ENCODE measurements around the gene ZGLP1.

The ZGLP1 gene

GRCh38 chr19:10327793-10328192 is 18.2 kb upstream of the ZGLP1 start:
- no peak for DNase-seq (ENCODE audit: low read depth in 2 of 2)

- no peak for DNase-seq (ENCODE audit: low read depth in 2 of 2)
Measured at GRCh38 chr19:10325732-10326131, 16.1 kb upstream of the ZGLP1 start.

- no peak for DNase-seq (ENCODE audit: low read depth in 2 of 2)
Measured at GRCh38 chr19:10321874-10322835, 12.5 kb upstream of the ZGLP1 start.

GRCh38 chr19:10321417-10321797 is 11.8 kb upstream of the ZGLP1 start:
- no peak for DNase-seq (ENCODE audit: low read depth in 2 of 2)

- no peak for DNase-seq (ENCODE audit: low read depth in 2 of 2)
Measured at GRCh38 chr19:10320602-10321416, 11.2 kb upstream of the ZGLP1 start.

- DNase-seq (ENCODE audit: low read depth in 2 of 2) = no peak
Measured at GRCh38 chr19:10318807-10319682, 9.4 kb upstream of the ZGLP1 start.

GRCh38 chr19:10317857-10318462 is 8.3 kb upstream of the ZGLP1 start:
- no peak for DNase-seq (ENCODE audit: low read depth in 2 of 2)

GRCh38 chr19:10317045-10317856 is 7.6 kb upstream of the ZGLP1 start:
- no peak for DNase-seq (ENCODE audit: low read depth in 2 of 2)

- no peak for DNase-seq (ENCODE audit: low read depth in 2 of 2)
Measured at GRCh38 chr19:10316229-10317044, 6.8 kb upstream of the ZGLP1 start.

GRCh38 chr19:10315335-10316214 is 6.0 kb upstream of the ZGLP1 start, which contains the start of gene FDX2:
Gene FDX2 (minus strand): TSS chr19:10316015. CDS start chr19:10315996, 19 bp downstream.
- DNase-seq (ENCODE audit: low read depth in 2 of 2) = peak; percentile 82 to 88

GRCh38 chr19:10306327-10306726 is 3.3 kb downstream of the ZGLP1 start:
- DNase-seq (ENCODE audit: low read depth in 2 of 2) = no peak

GRCh38 chr19:10305139-10305806 is 4.3 kb downstream of the ZGLP1 start:
- DNase-seq (ENCODE audit: low read depth in 2 of 2) = no peak

GRCh38 chr19:10299545-10300458 is 9.8 kb downstream of the ZGLP1 start:
- DNase-seq (ENCODE audit: low read depth in 2 of 2) = no peak

- no peak for DNase-seq (ENCODE audit: low read depth in 2 of 2)
Measured at GRCh38 chr19:10295847-10296591, 13.6 kb downstream of the ZGLP1 start.

- DNase-seq (ENCODE audit: low read depth in 2 of 2) = peak in 1 of 2 donors; percentile 48
Measured at GRCh38 chr19:10295305-10295846, 14.2 kb downstream of the ZGLP1 start.

GRCh38 chr19:10294368-10294697 is 15.3 kb downstream of the ZGLP1 start:
- DNase-seq (ENCODE audit: low read depth in 2 of 2) = no peak

All from stimulated activated CD8-positive, alpha-beta memory T cell treated with anti-CD3 and anti-CD28 coated beads, Interleukin-2, amount 100 ng/mL, for 1 hour (primary cell).